ES-I3 (cell line): Measurements from ENCODE around the gene SLC11A1.

Experiments used
- H3K36me3 ChIP-seq: 2 replicates; pipeline ENCODE4 v1.6.1; 2013; ENCODE audit warnings: mild to moderate bottlenecking, low read length, control low read depth, moderate library complexity; ENCODE audit not compliant: insufficient read depth
- H3K4me1 ChIP-seq: 2 replicates; pipeline ENCODE4 v1.6.1; 2013; ENCODE audit warnings: mild to moderate bottlenecking, control low read depth, low read length; ENCODE audit not compliant: insufficient read depth
- H3K9ac ChIP-seq: 2 replicates; pipeline ENCODE4 v1.6.1; 2013; ENCODE audit warnings: low read depth, mild to moderate bottlenecking, low read length, moderate library complexity
- H3K9me3 ChIP-seq: 2 replicates; pipeline ENCODE4 v1.6.1; 2013; ENCODE audit warnings: mild to moderate bottlenecking, low read length, moderate library complexity; ENCODE audit not compliant: control insufficient read depth, insufficient read depth

Gene SLC11A1

GRCh38 chr2:218375212-218375611 is 6.9 kb upstream of the SLC11A1 start:
- Histone ChIP-seq H3K9ac (no peak overlapping the region), H3K36me3 (no peaks in the 10 kb centered on the region), H3K4me1 (no peaks in the 10 kb centered on the region), H3K9me3 (no peaks in the 10 kb centered on the region)

- H3K9me3 ChIP-seq: no peaks in the 10 kb centered on the region
- no peak overlapping the region for H3K9ac ChIP-seq
- no peaks in the 10 kb centered on the region for H3K4me1 ChIP-seq
- no peaks in the 10 kb centered on the region for H3K36me3 ChIP-seq
These were observed 4.0 kb upstream of the SLC11A1 start for GRCh38 chr2:218378053-218378452.

GRCh38 chr2:218382785-218383184 is 712 bp downstream of the SLC11A1 start:
- H3K9ac ChIP-seq: no peak overlapping the region
- no peaks in the 10 kb centered on the region for H3K9me3 ChIP-seq
- H3K36me3 ChIP-seq: no peaks in the 10 kb centered on the region
- H3K4me1 ChIP-seq: no peaks in the 10 kb centered on the region

GRCh38 chr2:218383892-218384519 is 1.9 kb downstream of the SLC11A1 start:
- Histone ChIP-seq H3K4me1 (no peaks in the 10 kb centered on the region), H3K9me3 (no peaks in the 10 kb centered on the region), H3K9ac (no peak overlapping the region), H3K36me3 (no peaks in the 10 kb centered on the region)

- Histone ChIP-seq H3K9me3 (no peaks in the 10 kb centered on the region), H3K4me1 (no peaks in the 10 kb centered on the region), H3K9ac (no peak overlapping the region), H3K36me3 (no peaks in the 10 kb centered on the region)
These were observed 2.9 kb downstream of the SLC11A1 start for GRCh38 chr2:218384975-218385374.

- no peaks in the 10 kb centered on the region for H3K9me3 ChIP-seq
- H3K4me1 ChIP-seq: no peaks in the 10 kb centered on the region
- H3K9ac ChIP-seq: peak overlapping the region; percentile 98; the same call in 1 of the 2 replicates
- no peaks in the 10 kb centered on the region for H3K36me3 ChIP-seq
These were observed 4.7 kb downstream of the SLC11A1 start for GRCh38 chr2:218386505-218387368.

GRCh38 chr2:218387369-218388194 is 5.5 kb downstream of the SLC11A1 start:
- H3K36me3 ChIP-seq: no peaks in the 10 kb centered on the region
- H3K9ac ChIP-seq: peak overlapping the region; percentile 98
- H3K4me1 ChIP-seq: no peaks in the 10 kb centered on the region
- H3K9me3 ChIP-seq: no peaks in the 10 kb centered on the region

DNA sequence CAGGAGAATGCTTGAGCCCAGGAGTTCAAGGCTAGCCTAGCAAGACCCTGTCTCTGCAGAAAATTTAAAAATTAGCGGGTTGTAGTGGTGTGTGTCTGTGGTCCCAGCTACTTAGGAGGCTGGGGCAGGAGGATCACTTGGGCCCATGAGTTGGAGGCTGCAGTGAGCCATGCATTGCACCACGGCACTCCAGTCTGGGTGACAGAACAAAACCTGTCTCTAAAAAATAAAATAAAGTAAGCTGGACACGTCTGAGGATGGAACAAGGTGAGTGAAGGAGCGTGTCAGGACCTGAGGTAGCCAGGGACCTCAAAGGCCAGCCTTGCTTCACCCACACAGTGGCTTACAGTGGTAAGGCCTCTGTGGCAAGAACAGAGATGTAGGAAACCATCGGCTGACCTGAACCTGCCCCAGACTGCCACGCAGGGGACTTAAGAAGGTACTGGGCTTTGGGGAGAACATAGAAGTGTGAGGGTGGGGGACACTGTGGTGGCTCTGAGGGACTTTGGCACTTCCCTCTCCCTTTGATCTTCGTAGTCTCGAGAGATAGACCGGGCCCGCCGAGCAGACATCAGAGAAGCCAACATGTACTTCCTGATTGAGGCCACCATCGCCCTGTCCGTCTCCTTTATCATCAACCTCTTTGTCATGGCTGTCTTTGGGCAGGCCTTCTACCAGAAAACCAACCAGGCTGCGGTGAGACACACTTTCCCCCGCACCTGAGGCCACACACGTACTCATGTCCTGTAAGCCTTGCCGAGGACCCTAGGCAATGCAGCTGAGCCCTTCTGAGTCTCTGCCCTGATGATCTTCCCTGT is 7.5 kb downstream of the SLC11A1 start:
- Histone ChIP-seq H3K4me1 (no peaks in the 10 kb centered on the region; the same call in 1 of the 2 replicates), H3K9me3 (no peaks in the 10 kb centered on the region), H3K9ac (no peak overlapping the region), H3K36me3 (no peaks in the 10 kb centered on the region)

- Histone ChIP-seq H3K36me3 (no peaks in the 10 kb centered on the region), H3K9ac (no peak overlapping the region), H3K4me1 (no peaks in the 10 kb centered on the region; the same call in 1 of the 2 replicates), H3K9me3 (no peaks in the 10 kb centered on the region)
These were observed 9.1 kb downstream of the SLC11A1 start for GRCh38 chr2:218391202-218391601.

- Histone ChIP-seq H3K4me1 (no peaks in the 10 kb centered on the region; the same call in 1 of the 2 replicates), H3K9ac (no peak overlapping the region), H3K9me3 (no peaks in the 10 kb centered on the region), H3K36me3 (no peaks in the 10 kb centered on the region)
These were observed 10.4 kb downstream of the SLC11A1 start for GRCh38 chr2:218392459-218392858.

GRCh38 chr2:218392891-218393462 is 10.9 kb downstream of the SLC11A1 start:
- Histone ChIP-seq H3K9me3 (no peaks in the 10 kb centered on the region), H3K36me3 (no peaks in the 10 kb centered on the region), H3K9ac (no peak overlapping the region), H3K4me1 (no peaks in the 10 kb centered on the region; the same call in 1 of the 2 replicates)

- Histone ChIP-seq H3K4me1 (no peaks in the 10 kb centered on the region; the same call in 1 of the 2 replicates), H3K36me3 (no peaks in the 10 kb centered on the region), H3K9me3 (no peaks in the 10 kb centered on the region), H3K9ac (no peak overlapping the region)
These were observed 11.7 kb downstream of the SLC11A1 start for GRCh38 chr2:218393750-218394290.

DNA sequence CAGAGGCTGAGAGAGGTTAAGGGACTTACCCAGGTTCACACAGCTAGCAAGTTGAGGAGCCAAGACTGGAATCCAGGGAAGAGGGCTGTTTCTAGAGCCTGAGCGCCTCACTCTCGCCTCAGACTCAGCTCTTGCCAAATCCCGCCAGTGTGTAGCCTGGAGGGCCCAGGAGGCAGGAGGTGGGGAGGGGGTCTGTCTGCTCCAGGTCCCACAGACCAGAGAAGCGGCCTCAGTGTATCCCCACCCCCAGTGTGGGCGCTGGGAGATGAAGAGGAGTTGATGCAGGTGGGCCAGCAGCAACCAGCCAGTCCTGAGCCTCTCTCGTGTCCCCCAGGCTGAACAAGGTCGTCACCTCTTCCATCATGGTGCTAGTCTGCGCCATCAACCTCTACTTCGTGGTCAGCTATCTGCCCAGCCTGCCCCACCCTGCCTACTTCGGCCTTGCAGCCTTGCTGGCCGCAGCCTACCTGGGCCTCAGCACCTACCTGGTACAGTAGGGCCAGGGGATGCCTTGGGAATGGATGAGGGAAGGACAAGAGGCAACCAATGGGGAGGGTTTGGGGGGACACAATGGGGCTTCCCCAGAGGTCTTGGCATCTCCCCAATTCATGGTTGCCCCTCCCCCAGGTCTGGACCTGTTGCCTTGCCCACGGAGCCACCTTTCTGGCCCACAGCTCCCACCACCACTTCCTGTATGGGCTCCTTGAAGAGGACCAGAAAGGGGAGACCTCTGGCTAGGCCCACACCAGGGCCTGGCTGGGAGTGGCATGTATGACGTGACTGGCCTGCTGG is 12.4 kb downstream of the SLC11A1 start:
- Histone ChIP-seq H3K9me3 (no peaks in the 10 kb centered on the region), H3K36me3 (no peaks in the 10 kb centered on the region), H3K4me1 (no peaks in the 10 kb centered on the region; the same call in 1 of the 2 replicates), H3K9ac (no peak overlapping the region)
